DMS53 (cell line): ENCODE measurements around the gene PVALEF.

Experiments used
- DNase-seq: peaks from one replicate; lab custom pipeline; 2025; lab: John Stamatoyannopoulos, UW

PVALEF gene

GRCh38 chr17:81182596-81182995 is 17.3 kb downstream of the PVALEF start:
- no peak for DNase-seq

- DNase-seq = no peak
These were observed 18.0 kb downstream of the PVALEF start for GRCh38 chr17:81183316-81183715.

GRCh38 chr17:81183807-81184206 is 18.5 kb downstream of the PVALEF start:
- DNase-seq = no peak

GRCh38 chr17:81184555-81184954 is 19.2 kb downstream of the PVALEF start:
- DNase-seq = no peak

- DNase-seq = no peak
These were observed 20.9 kb downstream of the PVALEF start for GRCh38 chr17:81186203-81186602.

GRCh38 chr17:81187120-81187519 is 21.8 kb downstream of the PVALEF start:
- DNase-seq = no peak

GRCh38 chr17:81187586-81188490 is 22.5 kb downstream of the PVALEF start:
- DNase-seq = no peak

- DNase-seq = no peak
These were observed 23.2 kb downstream of the PVALEF start for GRCh38 chr17:81188491-81188840.

- no peak for DNase-seq
These were observed 23.7 kb downstream of the PVALEF start for GRCh38 chr17:81189016-81189415.

- DNase-seq = peak; percentile 40
These were observed 24.6 kb downstream of the PVALEF start for GRCh38 chr17:81189670-81190530.

GRCh38 chr17:81190591-81190990 is 25.3 kb downstream of the PVALEF start:
- no peak for DNase-seq

- DNase-seq = no peak
These were observed 25.8 kb downstream of the PVALEF start for GRCh38 chr17:81191116-81191515.

GRCh38 chr17:81191646-81192045 is 26.3 kb downstream of the PVALEF start:
- DNase-seq = no peak

GRCh38 chr17:81192386-81193050 is 27.2 kb downstream of the PVALEF start:
- DNase-seq = no peak

- no peak for DNase-seq
These were observed 27.7 kb downstream of the PVALEF start for GRCh38 chr17:81193051-81193410.

GRCh38 chr17:81193470-81194224 is 28.3 kb downstream of the PVALEF start:
- DNase-seq = no peak

- no peak for DNase-seq
These were observed 29.0 kb downstream of the PVALEF start for GRCh38 chr17:81194225-81194760.

GRCh38 chr17:81194941-81195901 is 29.9 kb downstream of the PVALEF start:
- DNase-seq = no peak

GRCh38 chr17:81195941-81196495 is 30.7 kb downstream of the PVALEF start:
- DNase-seq = no peak
